Posterior cingulate gyrus (tissue), 11 donors: ENCODE measurements around the gene DNAH8.
"Not testable (repeated sequence)": the region's sequence is repeated elsewhere in the genome, so short reads cannot be mapped to it uniquely, and the experiment has no call there.

ENCODE experiments used
- DNase-seq, 10 donors: peaks; one replicate each; pipeline versions ENCODE4 v3.0.0 to v3.0.0-alpha.2; 2020 to 2021; ENCODE audit warnings: mixed read lengths in 3 of 10
- intact Hi-C: fragments of 100-400 bp; cut with DNase I; formaldehyde crosslinking; loops from one replicate; pipeline ENCODE4 v1.15.1; 2023

The DNAH8 gene

DNA sequence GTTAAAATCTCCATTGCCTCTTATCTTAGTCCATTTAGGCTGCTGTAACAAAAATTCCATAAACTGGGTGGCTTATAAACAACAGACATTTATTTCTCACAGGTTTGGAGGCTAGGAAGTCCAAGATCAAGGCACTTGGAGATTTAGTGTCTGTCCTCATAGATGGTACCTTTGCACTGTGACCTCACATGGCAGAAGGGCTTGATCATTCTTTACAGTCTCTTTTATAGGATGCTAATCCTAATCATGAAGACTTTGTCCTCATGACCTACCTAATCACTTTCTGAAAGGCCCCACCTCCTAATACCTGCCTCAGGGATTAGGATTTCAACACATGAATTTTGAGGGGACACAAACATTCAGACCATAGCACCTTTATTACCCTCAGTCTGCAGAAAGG lies 18.8 kb upstream of the DNAH8 start:
- intact Hi-C loops = no loop called here
- DNase-seq = no peak

DNA sequence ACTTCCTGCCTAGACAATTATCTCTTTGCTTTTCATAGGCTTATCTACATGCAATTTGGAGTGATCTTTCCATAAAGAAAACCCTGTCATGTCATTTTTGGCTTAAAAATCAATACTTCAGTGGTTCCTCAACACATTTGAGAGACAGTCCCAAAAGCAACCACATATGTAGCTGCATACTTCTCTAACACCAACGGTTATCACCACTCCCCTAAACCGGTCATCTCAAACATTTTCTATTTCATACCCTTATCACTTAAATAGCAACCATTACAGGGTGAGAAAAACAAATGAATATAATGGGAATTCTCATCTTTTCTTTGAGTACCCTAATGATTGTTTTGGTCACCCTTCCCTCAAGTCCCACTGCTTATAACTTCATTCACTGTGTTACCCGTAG lies 17.3 kb upstream of the DNAH8 start:
- intact Hi-C loops = no loop called here

DNA sequence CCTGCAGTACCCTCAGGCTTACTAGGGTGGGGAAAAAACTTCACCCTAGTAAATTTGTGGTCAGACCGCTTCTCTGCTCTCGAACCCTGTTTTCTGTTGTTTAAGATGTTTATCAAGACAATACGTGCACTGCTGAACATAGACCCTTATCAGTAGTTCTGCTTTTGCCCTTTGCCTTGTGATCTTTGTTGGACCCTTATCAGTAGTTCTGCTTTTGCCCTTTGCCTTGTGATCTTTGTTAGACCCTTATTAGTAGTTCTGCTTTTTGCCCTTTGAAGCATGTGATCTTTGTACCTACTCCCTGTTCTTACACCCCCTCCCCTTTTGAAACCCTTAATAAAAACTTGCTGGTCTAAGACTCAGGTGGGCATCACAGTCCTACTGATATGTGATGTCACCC lies 15.4 kb upstream of the DNAH8 start:
- not testable (repeated sequence) for DNase-seq
- intact Hi-C loops = loop anchor here (5.0 kb wide), 1 partner anchor 413 kb away; no protein-coding TSS in a partner anchor

More for the DNA sequence above, 17.3 kb upstream of the DNAH8 start:
- no peak for DNase-seq

DNA sequence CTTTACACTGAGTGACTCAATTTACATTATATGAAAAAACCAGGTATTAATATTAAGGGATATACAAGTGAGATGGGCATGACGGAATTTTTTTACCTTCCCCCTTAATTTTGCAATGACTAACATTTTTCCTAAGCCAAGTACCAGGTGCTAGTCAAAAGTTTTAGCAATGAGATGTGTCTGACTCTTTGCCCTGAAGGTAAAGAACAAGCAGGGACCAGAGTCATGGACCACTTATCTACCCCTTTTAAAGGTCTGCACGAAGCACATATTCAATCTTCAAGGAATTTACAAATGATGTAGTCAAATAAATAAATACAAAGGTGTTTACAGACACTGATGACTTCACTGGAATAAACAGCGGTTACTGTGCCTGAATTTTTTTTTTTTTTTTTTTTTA lies 13.6 kb upstream of the DNAH8 start:
- no peak for DNase-seq
- intact Hi-C loops = loop anchor here (5.0 kb wide), 1 partner anchor 411 kb away; no protein-coding TSS in a partner anchor

DNA sequence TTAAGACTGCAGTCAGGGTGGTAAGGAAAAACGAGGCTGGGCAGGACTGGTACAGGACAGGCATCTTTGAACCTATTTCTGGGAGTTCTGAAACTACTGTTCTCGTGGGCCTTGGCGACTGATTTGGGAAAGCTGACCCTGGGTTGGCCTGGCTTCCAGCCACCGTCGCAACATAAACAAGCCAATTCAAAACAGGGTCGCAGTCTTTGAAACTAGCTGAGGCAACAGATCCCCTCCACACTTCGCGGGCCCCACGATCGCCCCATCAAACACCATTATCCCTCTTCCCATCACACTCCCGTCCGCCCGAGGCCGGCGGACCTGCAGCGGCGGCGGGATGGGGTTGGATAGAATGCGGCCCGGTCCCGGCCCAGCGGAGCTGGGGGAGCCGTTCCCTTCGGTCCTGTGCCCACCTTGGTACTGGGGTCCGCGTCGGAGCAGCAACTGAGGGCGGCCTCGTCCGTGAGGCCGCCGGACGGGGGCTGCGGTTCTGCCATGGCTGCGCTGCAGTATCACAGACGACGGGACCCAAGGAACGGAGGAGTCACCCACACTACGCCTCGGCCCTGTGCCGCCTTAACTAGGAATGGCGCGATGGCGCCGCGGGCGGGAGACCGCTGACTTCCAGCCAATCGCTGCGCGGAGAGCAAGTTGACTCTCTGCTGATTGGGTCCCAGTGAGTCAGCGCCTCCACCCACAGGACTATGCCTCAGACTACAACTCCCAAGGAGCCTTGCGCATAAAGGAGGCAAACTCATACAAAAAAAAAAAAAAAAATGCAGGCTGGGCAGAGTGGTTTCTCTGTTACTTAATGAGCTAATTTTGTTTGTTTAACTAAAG lies 12.3 kb upstream of the DNAH8 start, which contains the start of gene GLO1:
GLO1 (minus strand) TSS at position 588 of the 840 bp plus-strand sequence; CDS start at position 497, 91 bp downstream.
- peak; percentile 97 to 100 (median 99) for DNase-seq
- intact Hi-C loops = loop anchor here (2.0 to 5.0 kb wide), 2 partner anchors 64 to 410 kb away; partner anchors contain the start of gene BTBD9

DNA sequence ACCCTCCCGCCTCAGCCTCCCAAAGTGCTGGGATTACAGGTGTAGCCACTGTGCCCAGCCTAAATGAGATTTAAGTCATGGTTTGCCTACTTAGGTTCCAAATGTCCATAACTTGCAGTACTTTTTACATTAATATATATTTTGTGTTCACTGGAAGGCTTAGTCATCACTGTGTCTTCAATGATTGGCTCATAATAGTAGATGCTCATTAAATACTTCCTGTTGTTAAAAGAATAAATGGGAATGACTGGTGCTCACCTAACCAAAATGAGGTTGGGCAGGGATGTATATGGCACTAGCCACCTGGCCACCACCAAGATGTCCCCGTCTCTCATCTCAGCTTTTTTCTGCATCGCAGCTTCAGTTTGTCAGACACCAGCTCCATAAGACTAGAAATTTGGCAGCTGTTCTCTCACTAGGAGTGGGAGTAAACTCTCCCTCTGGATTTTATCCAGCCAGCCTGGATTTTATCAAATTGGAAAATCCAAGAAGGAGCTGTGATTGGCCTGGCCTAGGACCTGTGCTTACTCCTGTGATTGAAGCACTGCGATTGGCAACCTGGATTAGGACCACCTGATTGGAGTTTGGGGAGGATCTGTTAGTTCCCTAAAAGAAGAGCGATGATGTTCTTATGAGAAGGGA lies 11.0 kb upstream of the DNAH8 start:
- intact Hi-C loops = loop anchor here (2.0 to 5.0 kb wide), 2 partner anchors 65 to 408 kb away; partner anchors contain the start of gene BTBD9
- no peak for DNase-seq

DNA sequence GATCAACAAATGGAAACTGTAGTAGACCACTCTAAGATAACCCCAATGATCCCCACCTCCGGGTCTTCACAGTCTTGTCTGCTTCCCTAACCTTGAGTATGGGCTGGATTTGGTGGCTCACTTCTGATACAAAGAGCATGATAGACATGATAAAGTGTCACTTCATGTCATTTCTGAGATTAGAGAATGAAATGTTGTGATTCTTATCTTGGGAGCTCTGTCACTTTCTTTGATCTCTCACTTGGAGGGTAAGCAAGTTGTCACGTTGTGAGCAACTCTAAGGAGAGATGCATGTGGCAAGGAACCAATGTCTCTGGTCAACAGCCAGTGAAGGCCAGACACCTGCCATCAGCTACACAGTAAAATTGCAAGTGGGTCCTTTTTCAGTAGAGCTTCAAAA lies 9.2 kb upstream of the DNAH8 start:
- intact Hi-C loops = no loop called here
- DNase-seq = no peak

DNA sequence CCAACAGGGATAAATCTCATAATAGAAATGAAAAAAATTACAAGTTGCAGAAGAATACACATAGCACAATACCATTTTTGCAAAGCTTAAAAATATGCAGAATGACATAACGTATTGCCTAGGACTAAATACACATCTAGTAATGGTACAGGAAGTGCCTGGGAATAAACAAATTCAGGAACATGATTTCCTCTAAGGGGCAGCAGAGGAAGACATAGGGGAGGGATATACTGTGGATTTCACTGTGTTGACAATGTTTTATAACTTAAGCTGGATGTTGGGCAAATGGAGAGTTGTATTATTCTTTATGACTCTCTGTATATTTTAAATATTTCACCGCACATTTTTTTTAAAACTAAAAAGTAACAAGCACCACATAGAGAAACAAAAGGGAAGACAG lies 6.6 kb upstream of the DNAH8 start:
- intact Hi-C loops = no loop called here
- no peak for DNase-seq

DNA sequence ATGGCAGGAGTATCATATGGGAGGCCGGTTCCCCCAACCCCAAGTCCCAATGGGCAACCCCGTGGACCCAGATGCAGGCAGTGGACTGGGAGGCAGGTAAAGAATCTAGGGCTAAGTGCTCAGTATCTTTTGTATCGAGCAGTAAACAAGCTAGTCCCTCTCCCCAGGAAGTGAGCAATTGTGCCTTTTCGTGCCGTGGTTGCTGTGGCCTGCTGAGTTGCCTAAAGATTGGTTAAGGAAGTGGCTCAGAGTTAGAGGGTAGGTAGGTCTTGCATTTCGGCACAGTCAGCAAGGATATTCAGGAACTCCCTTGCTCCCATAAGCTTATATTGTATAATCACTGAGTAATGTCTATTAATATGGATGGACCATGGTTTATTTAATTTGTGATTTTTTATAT lies 1.3 kb upstream of the DNAH8 start:
- DNase-seq = no peak
- intact Hi-C loops = no loop called here

DNA sequence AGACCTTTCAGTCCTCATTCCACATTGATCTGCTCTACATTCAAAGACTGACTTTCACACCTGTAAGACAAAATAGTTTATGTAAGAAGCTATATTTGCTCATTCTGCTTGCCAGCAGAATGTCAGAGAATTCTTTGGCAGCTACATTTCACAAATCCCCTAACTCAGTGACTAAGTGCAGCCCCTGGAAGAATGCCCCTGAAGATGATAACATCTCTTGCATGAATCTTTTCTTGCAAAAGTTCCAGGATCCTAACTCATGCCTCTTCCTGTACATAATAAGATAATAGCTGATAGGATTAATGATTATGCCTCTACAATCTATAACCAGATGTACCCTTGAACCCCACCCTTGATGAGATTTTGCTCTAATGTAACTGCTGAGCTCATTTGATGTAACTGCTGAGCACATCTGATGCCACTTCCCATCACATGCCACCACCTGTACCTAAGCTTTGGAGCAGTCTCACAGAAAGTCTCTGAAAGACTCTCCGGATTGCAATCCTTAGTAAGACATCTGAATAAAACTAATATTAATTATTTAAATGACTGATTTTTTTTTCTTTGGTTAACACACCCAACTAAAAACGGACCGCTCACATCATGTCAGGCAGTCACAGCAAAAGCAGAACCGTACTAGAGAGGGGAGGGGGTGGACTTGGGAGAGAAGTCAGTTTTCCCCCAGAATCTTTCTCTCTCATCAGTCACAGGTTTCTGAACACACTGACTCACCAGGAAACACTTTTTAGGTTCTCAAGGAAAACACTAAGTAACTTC lies 684 bp upstream of the DNAH8 start:
- intact Hi-C loops = no loop called here
- DNase-seq = no peak

DNA sequence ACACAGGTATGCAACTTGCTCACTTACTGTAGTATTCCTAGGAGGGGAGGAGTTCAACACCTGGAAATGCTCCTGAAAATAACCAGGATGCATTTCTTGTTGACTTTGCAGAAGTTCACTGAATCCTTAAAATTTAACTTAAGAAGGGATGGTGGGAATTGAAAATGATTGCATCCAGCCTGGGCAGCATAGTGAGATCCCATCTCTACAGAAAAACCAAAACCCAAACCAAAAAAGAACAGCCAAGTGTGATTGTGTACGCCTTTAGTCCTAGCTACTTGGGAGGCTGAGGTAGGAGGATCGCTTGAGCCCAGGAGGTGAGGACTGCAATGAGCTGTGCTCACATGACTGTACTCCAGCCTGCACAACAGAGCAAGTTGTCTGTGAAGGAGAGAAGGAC lies 1.7 kb downstream of the DNAH8 start:
- intact Hi-C loops = no loop called here

DNA sequence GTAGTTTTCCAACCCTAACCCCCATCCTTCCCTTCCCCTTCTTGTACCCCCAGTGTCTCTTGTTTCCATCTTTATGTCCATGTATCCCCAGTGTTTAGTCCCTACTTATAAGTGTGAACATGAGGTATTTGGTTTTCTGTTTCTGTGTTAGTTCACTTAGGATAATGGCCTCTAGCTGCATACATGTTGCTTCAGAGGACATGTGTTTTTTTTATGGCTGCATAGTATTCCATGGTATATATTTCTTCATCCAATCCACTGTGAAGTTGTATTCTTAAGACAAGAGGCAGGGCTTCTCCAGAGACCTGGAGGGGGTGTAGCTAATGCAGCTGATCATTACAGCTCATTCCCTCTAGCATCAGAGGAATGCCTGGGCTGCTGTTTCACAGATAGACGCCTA lies 4.2 kb downstream of the DNAH8 start:
- no peak for DNase-seq
- intact Hi-C loops = no loop called here

More for the DNA sequence above, 1.7 kb downstream of the DNAH8 start:
- DNase-seq = no peak

DNA sequence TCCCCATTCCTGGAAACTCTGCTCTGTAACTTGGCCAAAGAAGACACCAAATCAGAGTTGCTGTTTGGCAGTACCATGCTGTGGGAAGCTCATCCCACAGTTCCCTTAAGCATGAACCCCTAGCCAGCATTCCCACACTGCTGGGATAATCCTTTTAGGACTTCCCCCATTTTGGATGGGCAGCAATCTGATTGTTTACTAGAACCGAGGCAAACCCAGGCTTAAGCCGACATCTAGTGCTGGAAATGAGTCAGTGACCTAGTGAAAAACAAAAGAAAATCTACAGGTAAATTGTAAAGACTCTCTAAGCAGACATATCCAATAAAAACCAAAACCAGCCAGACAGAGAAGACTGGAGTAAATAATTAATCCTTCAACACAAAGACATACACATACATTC lies 5.2 kb downstream of the DNAH8 start:
- intact Hi-C loops = no loop called here
- no peak for DNase-seq

DNA sequence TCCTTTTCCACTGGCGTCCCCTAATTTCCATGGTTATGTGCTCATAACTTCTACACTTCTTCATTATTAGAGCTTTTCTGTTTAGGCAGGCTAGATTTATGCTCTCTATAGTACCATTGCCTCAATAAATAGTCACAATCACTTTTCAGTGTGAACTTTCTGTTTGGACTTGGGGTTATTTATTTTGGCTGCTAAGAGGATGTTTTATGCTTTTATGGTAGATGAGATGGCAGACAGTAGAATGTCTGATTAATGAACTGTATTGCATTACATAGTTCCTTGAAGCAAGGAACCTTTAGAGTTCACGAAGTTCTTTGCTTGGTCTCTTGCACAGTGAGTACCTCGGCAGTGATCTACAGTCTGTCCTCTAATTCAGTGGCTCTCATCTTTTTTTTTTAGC lies 6.9 kb downstream of the DNAH8 start:
- no peak for DNase-seq
- intact Hi-C loops = no loop called here

DNA sequence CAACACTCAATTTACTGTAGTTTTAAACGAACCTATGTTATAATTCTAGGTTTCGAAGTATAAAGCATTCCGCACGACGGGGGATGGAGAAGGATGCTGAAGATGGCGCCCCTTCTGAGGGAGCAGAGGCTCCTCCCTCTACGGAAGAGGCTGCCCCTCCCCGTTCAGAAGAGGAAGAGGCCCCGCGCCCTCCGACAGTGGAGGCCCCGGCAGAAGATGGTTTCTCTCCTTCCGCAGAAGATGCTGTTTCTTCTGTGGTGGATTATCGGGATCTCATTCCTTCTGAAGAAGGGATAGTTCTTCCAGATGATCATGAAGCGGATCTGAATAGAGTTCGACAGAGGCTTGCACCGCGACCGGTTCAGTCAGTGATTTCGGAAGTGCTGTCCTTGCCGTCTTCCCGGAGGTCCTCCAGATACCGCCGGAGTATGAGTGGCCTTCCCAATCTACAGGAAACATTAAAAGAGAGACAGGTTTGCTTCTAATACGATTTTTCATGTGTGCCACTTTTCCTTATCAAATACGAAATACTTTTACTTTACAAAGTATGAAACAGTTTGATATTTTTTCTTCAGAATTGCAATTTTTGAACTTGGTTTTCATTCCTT lies 7.7 kb downstream of the DNAH8 start:
- intact Hi-C loops = no loop called here
- no peak for DNase-seq

DNA sequence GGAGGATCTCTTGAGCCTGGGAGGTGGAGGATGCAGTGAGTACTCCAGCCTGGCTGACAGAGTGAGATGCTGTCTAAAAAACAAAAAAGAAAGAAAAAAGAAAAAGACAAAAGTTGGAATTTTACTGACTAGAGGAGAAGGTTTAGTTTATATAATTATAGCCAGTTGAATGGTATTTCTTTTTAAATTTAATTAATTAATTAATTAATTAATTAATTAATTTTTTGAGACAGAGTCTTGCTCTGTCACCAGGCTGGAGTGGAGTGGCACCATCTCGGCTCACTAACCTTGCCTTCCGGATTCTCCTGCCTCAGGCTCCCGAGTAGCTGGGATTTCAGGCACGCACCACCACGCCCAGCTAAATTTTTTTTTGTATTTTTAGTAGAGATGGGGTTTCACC lies 8.7 kb downstream of the DNAH8 start:
- intact Hi-C loops = no loop called here
- DNase-seq = peak in 1 of 10 donors; percentile 45

DNA sequence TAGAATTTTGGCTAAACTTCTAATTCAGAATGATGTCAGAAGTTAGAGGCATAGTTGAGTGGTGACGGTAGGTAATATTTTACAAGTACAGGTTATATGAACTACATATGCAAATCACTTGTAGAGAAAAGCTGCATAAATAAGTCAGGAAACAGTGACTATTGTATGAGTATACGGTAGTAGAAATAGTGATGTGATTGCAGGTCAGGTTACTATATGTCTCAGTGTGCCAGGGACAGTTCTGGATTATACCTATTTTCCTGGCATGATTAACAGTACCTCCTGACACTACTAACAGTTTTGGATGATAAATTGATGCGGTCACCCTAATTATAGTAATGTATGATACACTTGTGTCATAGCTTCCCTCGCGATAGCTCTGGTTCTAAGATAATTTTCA lies 9.2 kb downstream of the DNAH8 start:
- no peak for DNase-seq
- intact Hi-C loops = no loop called here

DNA sequence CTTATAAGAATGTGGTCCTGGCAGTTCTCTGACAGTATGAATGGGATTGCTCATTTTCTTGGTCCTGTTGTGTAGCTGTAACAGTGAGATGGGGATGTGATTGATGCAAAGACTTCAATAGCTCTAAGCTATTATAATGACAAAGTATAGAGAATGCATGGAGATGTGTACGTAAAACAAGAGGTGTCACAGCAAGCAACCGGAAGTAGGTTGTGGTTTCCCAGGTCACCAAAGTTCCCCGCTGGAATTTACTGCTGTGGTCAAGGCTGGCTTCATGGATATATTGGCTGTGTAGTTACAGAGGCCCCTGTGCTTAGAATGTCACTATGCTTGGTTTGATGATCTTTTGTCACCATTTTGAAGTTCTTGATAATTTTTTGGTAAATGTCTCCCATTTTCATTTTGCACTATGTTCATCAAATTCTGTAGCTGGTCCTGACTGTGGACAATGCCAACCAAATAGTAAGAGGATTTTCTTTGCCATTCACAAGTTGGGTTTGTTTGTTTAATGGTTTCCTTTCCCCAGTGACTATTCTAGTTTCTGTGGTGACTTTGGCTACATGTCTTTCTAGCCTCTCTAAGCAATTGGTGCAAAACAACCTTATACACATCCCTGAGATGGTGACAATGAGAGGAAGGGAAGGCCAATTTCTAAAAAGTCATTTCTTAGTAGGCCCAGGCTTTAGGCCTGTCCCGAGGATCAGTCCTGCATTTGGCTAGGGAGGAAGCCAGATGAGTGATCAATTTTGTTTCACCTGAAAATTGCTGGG lies 10.5 kb downstream of the DNAH8 start:
- intact Hi-C loops = no loop called here
- no peak for DNase-seq

DNA sequence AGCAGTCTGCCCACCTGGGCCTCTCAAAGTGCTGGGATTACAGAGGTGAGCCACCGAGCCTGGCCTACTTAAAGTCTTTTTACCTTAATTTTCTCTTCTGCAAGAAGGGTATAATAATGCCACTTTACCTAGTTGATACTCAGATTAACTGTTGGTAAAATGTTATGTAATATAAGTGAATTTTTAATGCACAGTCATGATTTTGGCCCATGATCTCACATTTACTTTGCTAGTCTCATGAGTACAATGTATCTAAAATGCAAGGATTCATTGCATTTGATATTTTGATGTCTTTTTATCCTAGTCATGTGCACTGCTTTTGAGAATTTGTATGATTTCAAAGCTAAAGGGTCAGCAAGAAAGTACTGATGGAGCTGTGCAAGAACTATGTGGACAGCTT lies 13.1 kb downstream of the DNAH8 start:
- intact Hi-C loops = no loop called here
- DNase-seq = no peak
